ENCODE measurements around the gene PCNX4. TPM values are rescaled to one million over a fixed set of nuclear protein-coding genes. Genes with fewer than 3 reads are reported as not detected.

Gene PCNX4
- total and polyA plus RNA-seq, 2 experiments from 2014 or later, result 22.9 to 77.5 TPM

GRCh38 chr14:60154671-60155070 is 62.9 kb downstream of the PCNX4 start:
- no peak overlapping the region for H3K27ac ChIP-seq (ENCODE audit: low read depth)
- H3K27me3 Mint-ChIP-seq (ENCODE audit: insufficient read depth, low read depth, poor library complexity), result no peaks in the 10 kb centered on the region
- ATAC-seq, result no peak
- H3K27me3 ChIP-seq (ENCODE audit: insufficient read depth), result no peaks in the 10 kb centered on the region
- H3F3A ChIP-seq (replicated peaks; ENCODE audit: low read depth), result no peaks in the 10 kb centered on the region
- H2AFZ ChIP-seq, result no peak overlapping the region
- H3K4me3 Mint-ChIP-seq, result no peak overlapping the region
- H3K4me1 Mint-ChIP-seq, result peaks cover 5% of the 10 kb centered on the region; the same call in 2 of the 3 replicates
- H3K27ac Mint-ChIP-seq, result no peak overlapping the region
- TF ChIP-seq CTCF (conservative IDR thresholded peaks at IDR 0.05; ENCODE audit: low read depth in 2 of 2), result no peak
- no peak for TF ChIP-seq NANOG (IDR thresholded peaks at IDR 0.05; ENCODE audit: borderline replicate concordance)
- TF ChIP-seq EZH2phosphoT487 (IDR thresholded peaks at IDR 0.05; ENCODE audit: unreplicated experiment), result no peak
- TF ChIP-seq, protein P1, sequence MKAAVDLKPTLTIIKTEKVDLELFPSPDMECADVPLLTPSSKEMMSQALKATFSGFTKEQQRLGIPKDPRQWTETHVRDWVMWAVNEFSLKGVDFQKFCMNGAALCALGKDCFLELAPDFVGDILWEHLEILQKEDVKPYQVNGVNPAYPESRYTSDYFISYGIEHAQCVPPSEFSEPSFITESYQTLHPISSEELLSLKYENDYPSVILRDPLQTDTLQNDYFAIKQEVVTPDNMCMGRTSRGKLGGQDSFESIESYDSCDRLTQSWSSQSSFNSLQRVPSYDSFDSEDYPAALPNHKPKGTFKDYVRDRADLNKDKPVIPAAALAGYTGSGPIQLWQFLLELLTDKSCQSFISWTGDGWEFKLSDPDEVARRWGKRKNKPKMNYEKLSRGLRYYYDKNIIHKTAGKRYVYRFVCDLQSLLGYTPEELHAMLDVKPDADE (IDR thresholded peaks at IDR 0.05), result no peak
- TF ChIP-seq POLR2AphosphoS5 (IDR thresholded peaks at IDR 0.05; ENCODE audit: low read depth), result no peak
- H3K79me2 ChIP-seq (replicated peaks; ENCODE audit: insufficient read depth), result no peaks in the 10 kb centered on the region
- H3K36me3 ChIP-seq (ENCODE audit: insufficient read depth), result no peaks in the 10 kb centered on the region
- 0 out of 2 replicates have a peak, but pooled peaks cover 3% of the 10 kb centered on the region for H4K20me1 ChIP-seq (replicated peaks; ENCODE audit: insufficient read depth)
- H3K9me2 ChIP-seq (ENCODE audit: insufficient read depth), result no peaks in the 10 kb centered on the region; the same call in 1 of the 2 replicates
- H3K4me3 ChIP-seq, result no peak overlapping the region
- no peaks in the 10 kb centered on the region for H3K9me3 Mint-ChIP-seq
- H3K4me2 ChIP-seq, result no peak overlapping the region
- DNase-seq (ENCODE audit: low spot score), result no peak
- H3K36me3 Mint-ChIP-seq (ENCODE audit: low read depth), result peaks cover 15% of the 10 kb centered on the region; the same call in 2 of the 3 replicates
- peaks cover 4% of the 10 kb centered on the region; the same call in 1 of the 2 replicates for H3K4me1 ChIP-seq (ENCODE audit: insufficient read depth)

GRCh38 chr14:60160422-60160821 is 68.7 kb downstream of the PCNX4 start:
- H3K36me3 ChIP-seq (ENCODE audit: insufficient read depth), result no peaks in the 10 kb centered on the region
- H2AFZ ChIP-seq, result no peak overlapping the region
- H4K20me1 ChIP-seq (replicated peaks; ENCODE audit: insufficient read depth), result peaks cover 3% of the 10 kb centered on the region; the same call in 1 of the 2 replicates
- no peaks in the 10 kb centered on the region for H3K9me2 ChIP-seq (ENCODE audit: insufficient read depth)
- H3K36me3 Mint-ChIP-seq (ENCODE audit: low read depth), result no peaks in the 10 kb centered on the region
- 0 out of 2 replicates have a peak, but pooled peaks cover 8% of the 10 kb centered on the region for H3K79me2 ChIP-seq (replicated peaks; ENCODE audit: insufficient read depth)
- no peaks in the 10 kb centered on the region for H3K9me3 Mint-ChIP-seq
- H3K4me2 ChIP-seq, result no peak overlapping the region
- H3K4me1 Mint-ChIP-seq, result peaks cover 20% of the 10 kb centered on the region
- ATAC-seq (no peak), DNase-seq (ENCODE audit: low spot score) (no peak)
- no peak overlapping the region for H3K4me3 Mint-ChIP-seq
- H3K4me3 ChIP-seq, result no peak overlapping the region
- H3K4me1 ChIP-seq (ENCODE audit: insufficient read depth), result peaks cover 28% of the 10 kb centered on the region
- H3K27ac Mint-ChIP-seq, result no peak overlapping the region
- TF ChIP-seq CTCF (conservative IDR thresholded peaks at IDR 0.05; ENCODE audit: low read depth in 2 of 2), result no peak
- no peak for TF ChIP-seq ZNF331 (CRISPR knock-in tag; IDR thresholded peaks at IDR 0.05; ENCODE audit: low read depth)
- TF ChIP-seq EZH2 (IDR thresholded peaks at IDR 0.05; ENCODE audit: low read depth, unreplicated experiment), result no peak
- TF ChIP-seq EZH2phosphoT487 (IDR thresholded peaks at IDR 0.05; ENCODE audit: unreplicated experiment), result no peak
- no peak for TF ChIP-seq POLR2AphosphoS5 (IDR thresholded peaks at IDR 0.05; ENCODE audit: low read depth)
- TF ChIP-seq ZNF114 (CRISPR knock-in tag; IDR thresholded peaks at IDR 0.05), result no peak
- TF ChIP-seq, protein P2, sequence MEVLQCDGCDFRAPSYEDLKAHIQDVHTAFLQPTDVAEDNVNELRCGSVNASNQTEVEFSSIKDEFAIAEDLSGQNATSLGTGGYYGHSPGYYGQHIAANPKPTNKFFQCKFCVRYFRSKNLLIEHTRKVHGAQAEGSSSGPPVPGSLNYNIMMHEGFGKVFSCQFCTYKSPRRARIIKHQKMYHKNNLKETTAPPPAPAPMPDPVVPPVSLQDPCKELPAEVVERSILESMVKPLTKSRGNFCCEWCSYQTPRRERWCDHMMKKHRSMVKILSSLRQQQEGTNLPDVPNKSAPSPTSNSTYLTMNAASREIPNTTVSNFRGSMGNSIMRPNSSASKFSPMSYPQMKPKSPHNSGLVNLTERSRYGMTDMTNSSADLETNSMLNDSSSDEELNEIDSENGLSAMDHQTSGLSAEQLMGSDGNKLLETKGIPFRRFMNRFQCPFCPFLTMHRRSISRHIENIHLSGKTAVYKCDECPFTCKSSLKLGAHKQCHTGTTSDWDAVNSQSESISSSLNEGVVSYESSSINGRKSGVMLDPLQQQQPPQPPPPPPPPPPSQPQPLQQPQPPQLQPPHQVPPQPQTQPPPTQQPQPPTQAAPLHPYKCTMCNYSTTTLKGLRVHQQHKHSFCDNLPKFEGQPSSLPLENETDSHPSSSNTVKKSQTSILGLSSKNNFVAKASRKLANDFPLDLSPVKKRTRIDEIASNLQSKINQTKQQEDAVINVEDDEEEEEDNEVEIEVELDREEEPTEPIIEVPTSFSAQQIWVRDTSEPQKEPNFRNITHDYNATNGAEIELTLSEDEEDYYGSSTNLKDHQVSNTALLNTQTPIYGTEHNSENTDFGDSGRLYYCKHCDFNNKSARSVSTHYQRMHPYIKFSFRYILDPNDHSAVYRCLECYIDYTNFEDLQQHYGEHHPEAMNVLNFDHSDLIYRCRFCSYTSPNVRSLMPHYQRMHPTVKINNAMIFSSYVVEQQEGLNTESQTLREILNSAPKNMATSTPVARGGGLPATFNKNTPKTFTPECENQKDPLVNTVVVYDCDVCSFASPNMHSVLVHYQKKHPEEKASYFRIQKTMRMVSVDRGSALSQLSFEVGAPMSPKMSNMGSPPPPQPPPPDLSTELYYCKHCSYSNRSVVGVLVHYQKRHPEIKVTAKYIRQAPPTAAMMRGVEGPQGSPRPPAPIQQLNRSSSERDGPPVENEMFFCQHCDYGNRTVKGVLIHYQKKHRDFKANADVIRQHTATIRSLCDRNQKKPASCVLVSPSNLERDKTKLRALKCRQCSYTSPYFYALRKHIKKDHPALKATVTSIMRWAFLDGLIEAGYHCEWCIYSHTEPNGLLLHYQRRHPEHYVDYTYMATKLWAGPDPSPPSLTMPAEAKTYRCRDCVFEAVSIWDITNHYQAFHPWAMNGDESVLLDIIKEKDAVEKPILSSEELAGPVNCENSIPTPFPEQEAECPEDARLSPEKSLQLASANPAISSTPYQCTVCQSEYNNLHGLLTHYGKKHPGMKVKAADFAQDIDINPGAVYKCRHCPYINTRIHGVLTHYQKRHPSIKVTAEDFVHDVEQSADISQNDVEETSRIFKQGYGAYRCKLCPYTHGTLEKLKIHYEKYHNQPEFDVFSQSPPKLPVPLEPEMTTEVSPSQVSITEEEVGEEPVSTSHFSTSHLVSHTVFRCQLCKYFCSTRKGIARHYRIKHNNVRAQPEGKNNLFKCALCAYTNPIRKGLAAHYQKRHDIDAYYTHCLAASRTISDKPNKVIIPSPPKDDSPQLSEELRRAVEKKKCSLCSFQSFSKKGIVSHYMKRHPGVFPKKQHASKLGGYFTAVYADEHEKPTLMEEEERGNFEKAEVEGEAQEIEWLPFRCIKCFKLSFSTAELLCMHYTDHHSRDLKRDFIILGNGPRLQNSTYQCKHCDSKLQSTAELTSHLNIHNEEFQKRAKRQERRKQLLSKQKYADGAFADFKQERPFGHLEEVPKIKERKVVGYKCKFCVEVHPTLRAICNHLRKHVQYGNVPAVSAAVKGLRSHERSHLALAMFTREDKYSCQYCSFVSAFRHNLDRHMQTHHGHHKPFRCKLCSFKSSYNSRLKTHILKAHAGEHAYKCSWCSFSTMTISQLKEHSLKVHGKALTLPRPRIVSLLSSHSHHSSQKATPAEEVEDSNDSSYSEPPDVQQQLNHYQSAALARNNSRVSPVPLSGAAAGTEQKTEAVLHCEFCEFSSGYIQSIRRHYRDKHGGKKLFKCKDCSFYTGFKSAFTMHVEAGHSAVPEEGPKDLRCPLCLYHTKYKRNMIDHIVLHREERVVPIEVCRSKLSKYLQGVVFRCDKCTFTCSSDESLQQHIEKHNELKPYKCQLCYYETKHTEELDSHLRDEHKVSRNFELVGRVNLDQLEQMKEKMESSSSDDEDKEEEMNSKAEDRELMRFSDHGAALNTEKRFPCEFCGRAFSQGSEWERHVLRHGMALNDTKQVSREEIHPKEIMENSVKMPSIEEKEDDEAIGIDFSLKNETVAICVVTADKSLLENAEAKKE (CRISPR knock-in tag; IDR thresholded peaks at IDR 0.05), result no peak
- no peak for TF ChIP-seq NANOG (IDR thresholded peaks at IDR 0.05; ENCODE audit: borderline replicate concordance)
- TF ChIP-seq JUNB (IDR thresholded peaks at IDR 0.05; ENCODE audit: unreplicated experiment), result no peak
- peaks cover 3% of the 10 kb centered on the region for H3K27me3 Mint-ChIP-seq (ENCODE audit: insufficient read depth, low read depth, poor library complexity)
- no peak overlapping the region for H3K27ac ChIP-seq (ENCODE audit: low read depth)
- peaks cover 1% of the 10 kb centered on the region; the same call in 1 of the 2 replicates for H3K27me3 ChIP-seq (ENCODE audit: insufficient read depth)
- no peaks in the 10 kb centered on the region for H3F3A ChIP-seq (replicated peaks; ENCODE audit: low read depth)
